GM18519 (cell line): ENCODE results near the gene ZNG1B.
"Not testable (repeated sequence)": the region's sequence is repeated elsewhere in the genome, so short reads cannot be mapped to it uniquely, and the experiment has no call there.

Experiments
- ATAC-seq: cut with Tn5 transposase; IDR thresholded peaks from one replicate; pipeline ENCODE4 v1.9.1; 2021; ENCODE audit warnings: mild to moderate bottlenecking, moderate library complexity; ENCODE audit not compliant: unreplicated experiment, low FRiP score

The ZNG1B gene

GRCh38 chr2:113503094-113504042, 65.9 kb downstream of the ZNG1B start:
- ATAC-seq, result peak; percentile 40

DNA sequence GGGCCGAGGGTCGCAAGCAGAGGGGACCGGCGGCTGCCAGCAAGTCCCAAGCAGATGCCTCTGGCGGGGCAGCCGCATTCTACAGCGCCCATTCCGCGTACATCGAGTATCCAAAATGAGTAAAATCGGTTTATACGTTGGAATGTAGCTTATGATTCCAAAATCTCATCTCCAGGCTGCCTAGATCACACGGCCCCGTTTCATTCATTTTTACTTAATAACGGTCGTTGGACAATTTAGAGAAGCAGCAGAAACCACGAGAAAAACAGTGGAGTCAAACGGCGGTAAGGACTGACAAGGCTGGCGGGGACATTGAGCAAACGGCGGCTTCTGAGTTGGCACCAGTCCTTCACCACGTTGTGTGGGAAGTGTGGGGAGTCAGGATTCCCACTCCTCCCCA, 66.6 kb downstream of the ZNG1B start:
- not testable (repeated sequence) for ATAC-seq

GRCh38 chr2:113507394-113508140, 70.1 kb downstream of the ZNG1B start:
- ATAC-seq, result not testable (repeated sequence)

DNA sequence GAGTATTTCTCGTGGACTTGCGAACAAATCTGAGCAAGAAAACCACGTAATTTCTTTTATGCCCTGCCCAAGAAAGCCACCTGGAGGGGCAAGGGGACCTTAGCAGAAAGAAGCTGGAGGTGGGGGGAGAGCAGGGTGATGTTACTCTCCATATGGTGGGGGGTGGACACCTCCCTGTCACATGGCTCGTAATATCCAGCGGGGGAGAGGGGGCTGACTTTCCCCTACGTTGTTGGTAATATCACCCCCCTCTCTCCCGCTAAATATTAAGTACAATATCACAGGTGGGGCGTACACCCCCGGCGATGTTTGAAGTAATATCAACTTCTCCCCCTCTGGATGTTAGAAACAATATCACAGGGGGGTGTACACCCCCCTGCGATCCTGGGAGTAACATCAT, 70.7 kb downstream of the ZNG1B start:
- not testable (repeated sequence) for ATAC-seq

- ATAC-seq, result not testable (repeated sequence)
Observed at GRCh38 chr2:113510913-113511312, 73.4 kb downstream of the ZNG1B start.

GRCh38 chr2:113511859-113512258, 74.4 kb downstream of the ZNG1B start:
- ATAC-seq, result not testable (repeated sequence)

DNA sequence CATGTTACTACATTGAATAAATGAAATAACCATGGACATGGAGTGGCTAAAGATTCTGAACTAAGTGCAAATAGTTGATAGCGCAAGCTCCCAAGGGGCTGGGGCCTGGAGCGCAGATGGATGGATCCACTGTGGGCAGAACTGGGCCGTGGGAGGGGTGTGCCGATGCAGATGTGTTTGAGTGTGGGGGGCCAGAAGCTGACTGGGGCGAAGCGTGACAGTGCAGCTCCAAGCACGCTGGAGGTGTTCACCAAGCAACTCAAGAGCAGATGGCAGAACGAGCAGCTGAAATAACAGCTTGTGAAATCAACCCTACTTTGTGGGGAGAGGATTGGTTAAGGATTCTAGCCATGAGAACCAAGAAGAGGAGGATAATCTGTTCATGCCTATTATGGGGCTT, 78.0 kb downstream of the ZNG1B start:
- ATAC-seq, result not testable (repeated sequence)

- not testable (repeated sequence) for ATAC-seq
Observed at GRCh38 chr2:113515995-113516394, 78.5 kb downstream of the ZNG1B start.

DNA sequence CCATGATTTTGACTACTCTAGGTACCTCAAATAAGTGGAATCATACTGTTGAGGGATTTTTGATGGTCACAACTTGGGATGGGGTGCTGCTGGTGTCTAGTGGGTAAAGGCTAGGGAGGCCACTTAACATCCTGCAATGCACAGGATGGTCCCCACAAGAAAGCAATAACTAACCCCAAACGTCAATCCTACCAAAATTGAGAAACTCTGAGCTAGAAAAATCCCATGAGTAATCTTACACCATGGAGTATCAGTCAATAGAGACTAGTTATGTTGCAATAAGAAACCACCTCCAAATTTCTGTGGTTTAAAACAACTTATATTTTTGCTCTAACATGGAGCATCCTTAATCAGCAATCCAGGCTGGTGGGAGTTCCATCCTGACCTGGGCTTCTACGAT, 79.5 kb downstream of the ZNG1B start:
- ATAC-seq, result not testable (repeated sequence)

DNA sequence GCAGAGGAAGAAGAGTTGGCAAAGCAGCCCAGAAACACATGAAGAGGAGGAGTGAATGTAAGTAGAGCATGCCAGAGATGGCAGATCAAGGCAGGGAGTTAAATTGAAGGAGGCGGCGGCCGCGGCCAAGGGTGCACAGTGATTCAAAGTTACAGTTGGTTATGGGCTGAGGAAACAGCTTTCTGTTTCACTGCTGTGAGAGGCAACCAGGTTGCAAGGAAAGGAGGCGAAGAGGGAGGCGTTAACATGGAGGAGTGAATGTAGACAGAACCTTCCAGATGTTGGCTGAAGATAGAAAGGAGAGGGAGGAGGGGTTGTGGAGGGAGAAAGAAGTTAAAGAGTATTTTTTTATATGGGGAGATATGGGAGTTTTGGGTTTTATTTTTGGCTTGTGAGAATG, 83.3 kb downstream of the ZNG1B start:
- not testable (repeated sequence) for ATAC-seq

DNA sequence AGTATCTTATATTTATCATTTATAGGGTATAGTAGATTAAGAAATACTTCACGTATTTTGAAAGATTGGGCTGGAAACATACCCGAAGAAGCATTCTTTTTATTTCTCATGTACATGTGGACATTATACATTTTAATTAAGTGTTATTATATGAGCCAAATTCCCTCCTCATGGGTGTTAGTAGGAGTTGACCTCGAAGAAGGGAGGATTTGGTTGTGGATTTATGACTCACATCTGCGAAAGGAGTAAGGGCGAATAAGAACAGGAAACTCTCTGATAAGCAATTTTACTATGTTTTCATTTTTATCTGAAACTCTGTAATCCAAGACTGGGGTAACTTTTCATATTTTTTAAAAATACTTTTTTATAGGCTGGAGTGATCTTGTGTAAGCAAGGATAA, 84.0 kb downstream of the ZNG1B start:
- not testable (repeated sequence) for ATAC-seq

- ATAC-seq, result not testable (repeated sequence)
Observed at GRCh38 chr2:113524986-113525385, 87.5 kb downstream of the ZNG1B start.

DNA sequence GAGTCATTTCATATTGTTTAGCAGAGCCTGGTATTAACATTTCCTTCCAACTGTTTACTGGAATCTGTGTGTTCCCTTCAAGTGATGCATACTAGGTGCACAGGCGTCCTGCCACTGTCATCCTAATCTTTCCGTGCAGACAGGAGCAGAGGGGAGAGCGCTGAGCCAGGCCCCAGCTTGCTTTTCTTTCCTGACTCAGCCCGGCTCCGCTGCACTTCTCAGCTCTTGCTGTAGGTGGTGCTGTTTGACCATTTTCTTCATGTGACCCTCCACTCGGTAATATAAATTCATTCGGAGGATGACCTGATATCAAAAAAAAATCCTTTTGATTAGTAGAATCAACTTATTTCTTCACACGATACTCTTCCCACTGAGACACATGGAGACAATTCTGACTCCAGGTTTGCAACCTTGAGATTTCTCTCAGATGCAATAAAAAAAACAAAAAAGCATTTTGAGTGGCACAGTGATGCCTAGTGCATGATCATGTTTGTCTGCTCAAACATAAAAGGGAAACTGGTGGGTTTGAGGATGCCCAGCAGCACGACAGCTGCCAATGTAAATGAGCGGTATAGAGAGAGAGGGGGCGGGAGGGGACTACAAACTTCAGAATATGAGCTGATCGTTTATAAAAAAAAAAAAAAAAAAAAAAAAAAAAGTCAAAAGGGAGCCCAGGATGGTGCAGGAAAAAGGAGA, 90.0 kb downstream of the ZNG1B start:
- peak; percentile 67 for ATAC-seq

- ATAC-seq, result not testable (repeated sequence)
Observed at GRCh38 chr2:113528126-113528525, 90.6 kb downstream of the ZNG1B start.

DNA sequence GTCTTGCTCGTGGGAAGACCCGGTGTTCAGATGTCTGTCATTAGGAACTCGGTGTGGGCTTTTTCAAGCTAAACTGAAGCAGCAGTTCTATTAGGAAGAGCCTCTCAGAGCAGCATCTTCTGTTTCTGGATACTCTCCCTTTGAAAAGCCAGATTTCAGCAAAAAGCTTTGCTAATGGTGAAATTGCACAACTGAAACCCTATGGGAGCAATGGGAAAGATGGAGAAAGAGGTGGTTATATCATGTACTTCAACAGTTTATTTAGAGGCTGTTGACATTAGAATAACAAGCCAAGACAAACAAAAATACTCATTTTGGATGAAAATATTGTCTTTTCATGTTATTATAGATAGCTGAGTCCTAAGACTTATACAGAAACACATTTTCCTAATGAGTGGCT, 91.4 kb downstream of the ZNG1B start:
- ATAC-seq, result not testable (repeated sequence)

DNA sequence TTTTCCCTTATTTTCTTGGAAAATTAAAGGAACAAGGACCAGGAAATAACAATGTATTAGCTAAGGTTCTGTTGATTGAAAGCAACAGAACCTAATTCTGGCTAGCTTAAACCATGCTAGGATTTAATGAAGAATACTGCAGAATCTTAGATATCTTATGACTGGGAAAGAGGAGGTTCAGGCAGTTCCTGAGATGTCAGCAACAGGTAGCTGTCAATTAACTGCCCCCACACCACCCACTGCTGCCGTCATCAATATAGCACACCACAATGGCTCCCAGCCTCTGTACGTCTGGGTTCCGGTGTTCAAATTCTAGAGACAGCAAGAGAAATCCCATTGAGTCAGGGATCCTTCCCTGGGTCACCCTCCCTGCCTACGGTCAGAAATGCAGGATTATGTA, 95.5 kb downstream of the ZNG1B start:
- ATAC-seq, result not testable (repeated sequence)

- not testable (repeated sequence) for ATAC-seq
Observed at GRCh38 chr2:113536573-113536972, 99.1 kb downstream of the ZNG1B start.

- not testable (repeated sequence) for ATAC-seq
Observed at GRCh38 chr2:113540834-113541203, 103.3 kb downstream of the ZNG1B start.

- ATAC-seq, result not testable (repeated sequence)
Observed at GRCh38 chr2:113541204-113541975, 103.9 kb downstream of the ZNG1B start.

DNA sequence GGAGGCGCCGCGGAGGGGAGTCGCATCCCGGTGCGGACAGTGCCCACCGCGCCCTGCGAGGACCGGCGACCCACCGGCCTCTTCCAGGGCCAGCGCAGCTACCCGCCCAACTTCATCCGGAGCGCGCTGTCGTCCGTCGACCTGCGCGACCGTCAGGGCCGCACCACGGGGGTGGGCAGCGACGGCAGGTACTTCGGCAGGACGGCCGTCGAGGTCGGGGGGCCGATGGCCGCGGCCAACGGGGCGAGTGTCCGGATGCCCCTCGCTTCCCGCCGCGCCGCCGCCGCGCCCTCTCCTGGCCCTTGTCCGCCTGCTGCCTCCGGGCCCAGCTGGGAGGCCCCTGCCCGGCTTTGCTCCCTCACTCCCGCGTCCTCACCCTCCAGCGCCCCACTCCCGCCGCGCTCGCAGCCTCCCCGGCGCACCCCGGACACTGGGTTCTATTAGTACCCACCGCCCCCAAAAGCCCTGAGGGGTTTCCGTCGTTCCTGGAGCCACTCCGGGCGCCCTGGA, 104.5 kb downstream of the ZNG1B start:
- not testable (repeated sequence) for ATAC-seq
